ENCODE data around the gene NINJ2.

GRCh38 chr12:597926-598568 lies 65.2 kb downstream of the NINJ2 start:
- TF ChIP-seq CTCF (IDR thresholded peaks at IDR 0.05; ENCODE audit: low read depth, low read length) = no peak
- TF ChIP-seq POLR2A (IDR thresholded peaks at IDR 0.05; ENCODE audit: extremely low read depth, insufficient read length) = no peak
- no peak for TF ChIP-seq MAX (IDR thresholded peaks at IDR 0.05; ENCODE audit: low read depth, low read length)
- no peak for TF ChIP-seq MYC (IDR thresholded peaks at IDR 0.05; ENCODE audit: low read depth, low read length)
